K562 (cell line): ENCODE results near the gene SMAP2. TPM values are rescaled to one million over a fixed set of nuclear protein-coding genes. Genes with fewer than 3 reads are reported as not detected.

Source experiments
- C11orf30 ChIP-seq: fragments of 450-650 bp; IDR thresholded peaks from 2 replicates; pipeline ENCODE4 v1.6.1; 2016; ENCODE audit warnings: low read depth, mild to moderate bottlenecking
- CBFA2T2 ChIP-seq: fragments of 450-650 bp; conservative IDR thresholded peaks from 2 replicates; pipeline ENCODE4 v1.6.1; 2017; ENCODE audit warnings: mild to moderate bottlenecking
- CEBPG ChIP-seq, 3 experiments: fragments of 200-800 bp in 1 of 3; sonication (Bioruptor generic) in 1 of 3; sonication (generic) in 1 of 3; formaldehyde crosslinking in 1 of 3; IDR thresholded peaks in 2 of 3; conservative IDR thresholded peaks in 1 of 3; 2 replicates each; pipeline versions ENCODE4 v1.6.1 to v1.8.0; 2016 to 2022; ENCODE audit warnings: missing compliant biosample characterization in 2 of 3, missing genetic modification characterization in 2 of 3, mild to moderate bottlenecking in 1 of 3, missing genetic modification reagents in 1 of 3
- ELF1 ChIP-seq: fragments of 200-800 bp; sonication (Bioruptor generic); IDR thresholded peaks from 2 replicates; pipeline ENCODE4 v1.6.1; 2016; ENCODE audit warnings: missing genetic modification characterization, missing compliant biosample characterization
- ETV1 ChIP-seq: fragments of 450-650 bp; conservative IDR thresholded peaks from 2 replicates; pipeline ENCODE4 v1.6.1; 2016; ENCODE audit warnings: missing genetic modification characterization, control low read depth, low read depth, missing compliant biosample characterization
- FIP1L1 ChIP-seq: fragments of 200-400 bp; formaldehyde crosslinking; IDR thresholded peaks from 2 replicates; pipeline ENCODE4 v1.6.1; 2018; ENCODE audit warnings: mild to moderate bottlenecking, low read depth, low read length; ENCODE audit not compliant: poor library complexity, severe bottlenecking
- GATAD2A ChIP-seq: fragments of 450-650 bp; IDR thresholded peaks from 2 replicates; pipeline ENCODE4 v1.6.1; 2017
- HNRNPL ChIP-seq: fragments of 200-400 bp; formaldehyde crosslinking; IDR thresholded peaks from 2 replicates; pipeline ENCODE4 v1.6.1; 2017; ENCODE audit warnings: low read depth, mild to moderate bottlenecking, low read length
- HSF4 ChIP-seq: fragments of 250-450 bp; sonication (Bioruptor Pico); IDR thresholded peaks from 2 replicates; pipeline ENCODE4 v2.1.2; 2022; ENCODE audit warnings: mild to moderate bottlenecking, moderate library complexity, borderline replicate concordance
- IRF9 ChIP-seq: fragments of 450-650 bp; IDR thresholded peaks from 2 replicates; pipeline ENCODE4 v1.6.1; 2016; ENCODE audit warnings: missing biosample characterization, missing genetic modification characterization
- KDM2B ChIP-seq: fragments of 250-450 bp; sonication (Bioruptor Pico); IDR thresholded peaks from 2 replicates; pipeline ENCODE4 v1.8.0; 2021; ENCODE audit warnings: mild to moderate bottlenecking, moderate library complexity
- KDM5B ChIP-seq: fragments of 200-600 bp; sonication (generic); IDR thresholded peaks from 2 replicates; pipeline ENCODE4 v1.6.1; 2012; ENCODE audit warnings: low read depth, mild to moderate bottlenecking, moderate library complexity, low read length, control low read depth, inconsistent platforms; ENCODE audit not compliant: insufficient replicate concordance
- NFRKB ChIP-seq: fragments of 450-650 bp; IDR thresholded peaks from 2 replicates; pipeline ENCODE4 v1.6.1; 2016; ENCODE audit warnings: low read depth
- ZNF589 ChIP-seq: fragments of 200-800 bp; sonication (Bioruptor generic); IDR thresholded peaks from 2 replicates; pipeline ENCODE4 v1.6.1; 2016; ENCODE audit warnings: low read depth, missing genetic modification characterization, missing compliant biosample characterization
- ZNF668 ChIP-seq: fragments of 250-450 bp; sonication (Bioruptor Pico); IDR thresholded peaks from 2 replicates; pipeline ENCODE4 v1.8.0; 2022; ENCODE audit warnings: mild to moderate bottlenecking, inconsistent platforms
- ZNF79 ChIP-seq: fragments of 250-450 bp; sonication (Bioruptor Pico); IDR thresholded peaks from 2 replicates; pipeline ENCODE4 v1.4.0; 2020; ENCODE audit warnings: low read depth, mild to moderate bottlenecking, moderate library complexity
- polyA plus RNA-seq, 8 experiments: library from polyadenylated mRNA; depleted of rRNA in 4 of 8; stranded (reverse) in 5 of 8; unstranded in 3 of 8; fragments of >200 nt; fragmentation: Nextera tagmentation in 2 of 8; fragmentation: Illumina TruSeq in 1 of 8; extraction: Ambion mirVana in 2 of 8; extraction: Trizol in 1 of 8; gene quantifications; 2 replicates each; pipeline versions ENCODE4 v1.2.1 to v1.2.3, GENCODE V29; 2011 to 2014; ENCODE audit warnings: inconsistent platforms in 1 of 8, missing spikeins in 1 of 8
- total RNA-seq, 7 experiments: library from RNA; depleted of rRNA in 6 of 7; stranded (reverse); fragments of >200 nt in 6 of 7; fragmentation: Illumina TruSeq in 2 of 7; extraction: Trizol in 2 of 7; gene quantifications; 2 replicates each; pipeline versions ENCODE4 v1.2.1 to v1.2.3, GENCODE V29; 2011 to 2021; ENCODE audit warnings: low replicate concordance in 1 of 7
- TF ChIP-seq, protein P1 (sequence below): fragments of 450-650 bp; formaldehyde crosslinking; IDR thresholded peaks from 2 replicates; pipeline ENCODE4 v1.4.0; 2022; ENCODE audit warnings: missing genetic modification characterization
- TF ChIP-seq, protein P2 (sequence below): sonication (generic); formaldehyde crosslinking; IDR thresholded peaks from 2 replicates; pipeline ENCODE4 v1.8.0; 2022; ENCODE audit warnings: mild to moderate bottlenecking, low read depth, missing genetic modification reagents
- TF ChIP-seq, protein P3 (sequence below): fragments of 250-450 bp; sonication (Bioruptor Pico); IDR thresholded peaks from 2 replicates; pipeline ENCODE4 v1.8.0; 2021; ENCODE audit warnings: moderate library complexity, mild to moderate bottlenecking, inconsistent platforms
- TF ChIP-seq, protein P4 (sequence below), 3 experiments: fragments of 200-800 bp in 1 of 3; sonication (Bioruptor generic) in 1 of 3; sonication (generic) in 1 of 3; formaldehyde crosslinking in 1 of 3; IDR thresholded peaks; 2 replicates each; pipeline versions ENCODE4 v1.6.1 to v1.8.0; 2016 to 2022; ENCODE audit warnings: mild to moderate bottlenecking in 2 of 3, missing compliant biosample characterization in 2 of 3, missing genetic modification characterization in 2 of 3, missing genetic modification reagents in 1 of 3
- TF ChIP-seq, protein P5 (sequence below): fragments of 450-650 bp; formaldehyde crosslinking; IDR thresholded peaks from 2 replicates; pipeline ENCODE4 v1.4.0; 2022; ENCODE audit warnings: mild to moderate bottlenecking, moderate library complexity

Gene SMAP2
- total and polyA plus RNA-seq, 9 of the 15 experiments (the other 6 are each of a cell fraction or from before 2014, with no cell fraction given) = 38.7 to 212 (median 94.1) TPM

DNA sequence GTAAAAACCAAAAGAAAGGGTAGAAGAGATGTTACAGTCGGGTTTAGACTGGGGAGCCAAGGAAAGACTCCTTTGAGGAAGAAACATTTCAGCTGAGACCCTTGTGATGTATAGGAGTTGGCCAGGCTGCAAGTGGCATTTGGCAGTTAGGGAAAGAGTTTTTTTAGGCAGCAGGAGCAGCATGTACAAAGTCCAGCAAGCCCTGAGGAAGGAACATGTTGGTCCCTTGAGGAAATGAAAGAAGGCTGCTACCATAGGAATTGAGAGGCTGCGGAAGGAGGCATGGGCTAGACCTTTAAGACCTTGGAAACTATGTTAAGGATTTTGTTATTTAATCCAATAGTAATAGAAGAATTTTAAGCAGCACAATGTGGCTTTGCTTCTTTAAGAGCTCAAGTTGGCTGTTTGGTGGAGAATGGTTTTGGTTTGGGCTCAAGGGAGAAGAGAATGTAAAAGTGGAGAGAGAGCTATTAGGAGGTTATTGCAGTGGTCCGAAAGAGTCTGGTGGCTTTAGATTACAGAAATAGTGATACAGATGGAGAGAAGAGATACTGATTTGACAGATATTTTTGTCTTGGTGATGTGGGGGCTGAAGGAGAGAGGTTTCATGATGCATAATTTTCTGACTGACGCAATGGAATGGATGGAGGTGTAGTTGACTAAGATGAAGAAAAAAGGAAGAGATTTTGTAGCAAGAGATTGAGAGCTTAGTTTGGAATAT is 26.6 kb downstream of the SMAP2 start (continued):
- TF ChIP-seq GATAD2A (peak; percentile 61; the same call in 1 of the 2 replicates), ETV1 (tag) (no peak), FIP1L1 (no peak), CBFA2T2 (peak; percentile 86), KDM2B (CRISPR knock-in tag) (no peak), HSF4 (CRISPR knock-in tag) (no peak), IRF9 (tag) (no peak), C11orf30 (0 out of 2 replicates have a peak, but pooled peaks have one; percentile 38), ZNF668 (CRISPR knock-in tag) (no peak), CEBPG (CRISPR knock-in tag; IDR thresholded peaks at IDR 0.05) (peak; percentile 84), CEBPG (tag; conservative IDR thresholded peaks at IDR 0.05 in 1 of 2, IDR thresholded peaks at IDR 0.05 in 1 of 2) (peak; percentile 31 to 85; a peak in 2 of 4 replicates), ELF1 (tag) (no peak), ZNF589 (CRISPR knock-in tag) (no peak), NFRKB (no peak), HNRNPL (no peak), ZNF79 (CRISPR knock-in tag) (no peak), KDM5B (no peak)
- TF ChIP-seq, protein P1, sequence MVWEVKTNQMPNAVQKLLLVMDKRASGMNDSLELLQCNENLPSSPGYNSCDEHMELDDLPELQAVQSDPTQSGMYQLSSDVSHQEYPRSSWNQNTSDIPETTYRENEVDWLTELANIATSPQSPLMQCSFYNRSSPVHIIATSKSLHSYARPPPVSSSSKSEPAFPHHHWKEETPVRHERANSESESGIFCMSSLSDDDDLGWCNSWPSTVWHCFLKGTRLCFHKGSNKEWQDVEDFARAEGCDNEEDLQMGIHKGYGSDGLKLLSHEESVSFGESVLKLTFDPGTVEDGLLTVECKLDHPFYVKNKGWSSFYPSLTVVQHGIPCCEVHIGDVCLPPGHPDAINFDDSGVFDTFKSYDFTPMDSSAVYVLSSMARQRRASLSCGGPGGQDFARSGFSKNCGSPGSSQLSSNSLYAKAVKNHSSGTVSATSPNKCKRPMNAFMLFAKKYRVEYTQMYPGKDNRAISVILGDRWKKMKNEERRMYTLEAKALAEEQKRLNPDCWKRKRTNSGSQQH = 0 out of 2 replicates have a peak, but pooled peaks have one; percentile 56
- TF ChIP-seq, protein P2, sequence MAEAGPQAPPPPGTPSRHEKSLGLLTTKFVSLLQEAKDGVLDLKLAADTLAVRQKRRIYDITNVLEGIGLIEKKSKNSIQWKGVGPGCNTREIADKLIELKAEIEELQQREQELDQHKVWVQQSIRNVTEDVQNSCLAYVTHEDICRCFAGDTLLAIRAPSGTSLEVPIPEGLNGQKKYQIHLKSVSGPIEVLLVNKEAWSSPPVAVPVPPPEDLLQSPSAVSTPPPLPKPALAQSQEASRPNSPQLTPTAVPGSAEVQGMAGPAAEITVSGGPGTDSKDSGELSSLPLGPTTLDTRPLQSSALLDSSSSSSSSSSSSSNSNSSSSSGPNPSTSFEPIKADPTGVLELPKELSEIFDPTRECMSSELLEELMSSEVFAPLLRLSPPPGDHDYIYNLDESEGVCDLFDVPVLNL = no peak
- TF ChIP-seq, protein P3, sequence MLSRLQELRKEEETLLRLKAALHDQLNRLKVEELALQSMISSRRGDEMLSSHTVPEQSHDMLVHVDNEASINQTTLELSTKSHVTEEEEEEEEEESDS (CRISPR knock-in tag) = no peak
- TF ChIP-seq, protein P4, sequence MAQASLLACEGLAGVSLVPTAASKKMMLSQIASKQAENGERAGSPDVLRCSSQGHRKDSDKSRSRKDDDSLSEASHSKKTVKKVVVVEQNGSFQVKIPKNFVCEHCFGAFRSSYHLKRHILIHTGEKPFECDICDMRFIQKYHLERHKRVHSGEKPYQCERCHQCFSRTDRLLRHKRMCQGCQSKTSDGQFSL (CRISPR knock-in tag; IDR thresholded peaks at IDR 0.05) = no peak
- TF ChIP-seq, protein P4 (tag; IDR thresholded peaks at IDR 0.05) = no peak
- TF ChIP-seq, protein P5, sequence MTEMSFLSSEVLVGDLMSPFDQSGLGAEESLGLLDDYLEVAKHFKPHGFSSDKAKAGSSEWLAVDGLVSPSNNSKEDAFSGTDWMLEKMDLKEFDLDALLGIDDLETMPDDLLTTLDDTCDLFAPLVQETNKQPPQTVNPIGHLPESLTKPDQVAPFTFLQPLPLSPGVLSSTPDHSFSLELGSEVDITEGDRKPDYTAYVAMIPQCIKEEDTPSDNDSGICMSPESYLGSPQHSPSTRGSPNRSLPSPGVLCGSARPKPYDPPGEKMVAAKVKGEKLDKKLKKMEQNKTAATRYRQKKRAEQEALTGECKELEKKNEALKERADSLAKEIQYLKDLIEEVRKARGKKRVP (CRISPR knock-in tag) = peak; percentile 61; the same call in 1 of the 2 replicates
